ENCODE data around the gene WWC2. TPM values are rescaled to one million over a fixed set of nuclear protein-coding genes. Genes with fewer than 3 reads are reported as not detected.
A peak's percentile ranks its signal among the peaks of the same experiment; 100 is the strongest.

Gene WWC2
- total and polyA plus RNA-seq, 2 experiments from 2014 or later, result 19.3 to 24.7 TPM

DNA sequence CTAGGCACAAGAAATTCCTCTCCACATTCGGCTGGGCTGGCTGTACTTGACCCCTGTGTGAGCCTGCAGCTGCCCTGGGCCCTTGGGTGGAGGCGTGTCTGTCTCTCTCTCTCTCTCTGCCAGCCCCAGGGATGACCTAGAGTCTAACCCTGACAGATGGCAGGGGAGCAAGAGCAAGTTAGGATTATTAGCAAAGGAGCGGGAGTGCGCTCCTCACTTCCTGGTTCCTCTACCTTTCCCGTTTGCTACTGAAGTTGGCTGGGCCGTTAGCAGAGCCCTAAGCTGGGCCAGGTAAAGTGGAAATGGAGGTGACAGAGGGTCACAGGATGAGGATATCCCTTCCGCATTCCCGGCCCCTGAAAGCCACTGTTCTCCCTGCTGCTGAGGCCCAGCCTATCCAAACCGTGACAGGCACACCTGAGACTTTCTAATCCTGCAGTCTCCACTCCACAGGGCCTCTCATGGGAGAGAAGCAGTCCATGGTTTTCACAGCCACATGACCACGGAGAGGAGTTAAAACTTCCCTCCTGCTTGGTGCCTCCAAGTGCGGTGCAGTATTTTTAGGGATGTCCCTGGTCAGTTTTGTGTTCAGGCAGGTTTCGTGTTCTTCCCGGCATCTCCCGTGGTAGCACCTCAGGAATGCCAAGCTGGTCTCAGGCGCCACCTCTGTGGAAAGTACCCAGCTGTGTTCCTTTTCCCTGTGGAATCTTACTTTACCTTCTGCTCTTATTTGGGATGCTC, 141.7 kb downstream of the WWC2 start:
- Histone ChIP-seq H3K36me3 (replicated peaks; ENCODE audit: insufficient read depth, low read depth) (no peaks in the 10 kb centered on the region), H4K20me1 (ENCODE audit: insufficient read depth, poor library complexity, severe bottlenecking) (no peaks in the 10 kb centered on the region), H3K27ac (peak overlapping the region; percentile 14), H3K9me3 (ENCODE audit: low read depth) (no peaks in the 10 kb centered on the region), H3K9me2 (replicated peaks; ENCODE audit: insufficient read depth) (no peaks in the 10 kb centered on the region), H3K27me3 (no peaks in the 10 kb centered on the region), H3K4me1 (ENCODE audit: insufficient read depth) (peaks cover 13% of the 10 kb centered on the region), H2AFZ (no peak overlapping the region), H3K4me3 (no peak overlapping the region), H3K4me2 (no peak overlapping the region), H3K79me2 (no peaks in the 10 kb centered on the region)
- DNase-seq (ENCODE audit: low spot score), result no peak
- 73% methylated on average over 15 of the region's 15 CpGs for WGBS (ENCODE audit: low lambda C conversion rate, missing lambda C conversion rate)
- TF ChIP-seq EZH2 (IDR thresholded peaks at IDR 0.05; ENCODE audit: borderline replicate concordance), result no peak
- no peak for TF ChIP-seq EZH2phosphoT487 (IDR thresholded peaks at IDR 0.05; ENCODE audit: low read depth, severe bottlenecking, unreplicated experiment)
- TF ChIP-seq, protein P1, sequence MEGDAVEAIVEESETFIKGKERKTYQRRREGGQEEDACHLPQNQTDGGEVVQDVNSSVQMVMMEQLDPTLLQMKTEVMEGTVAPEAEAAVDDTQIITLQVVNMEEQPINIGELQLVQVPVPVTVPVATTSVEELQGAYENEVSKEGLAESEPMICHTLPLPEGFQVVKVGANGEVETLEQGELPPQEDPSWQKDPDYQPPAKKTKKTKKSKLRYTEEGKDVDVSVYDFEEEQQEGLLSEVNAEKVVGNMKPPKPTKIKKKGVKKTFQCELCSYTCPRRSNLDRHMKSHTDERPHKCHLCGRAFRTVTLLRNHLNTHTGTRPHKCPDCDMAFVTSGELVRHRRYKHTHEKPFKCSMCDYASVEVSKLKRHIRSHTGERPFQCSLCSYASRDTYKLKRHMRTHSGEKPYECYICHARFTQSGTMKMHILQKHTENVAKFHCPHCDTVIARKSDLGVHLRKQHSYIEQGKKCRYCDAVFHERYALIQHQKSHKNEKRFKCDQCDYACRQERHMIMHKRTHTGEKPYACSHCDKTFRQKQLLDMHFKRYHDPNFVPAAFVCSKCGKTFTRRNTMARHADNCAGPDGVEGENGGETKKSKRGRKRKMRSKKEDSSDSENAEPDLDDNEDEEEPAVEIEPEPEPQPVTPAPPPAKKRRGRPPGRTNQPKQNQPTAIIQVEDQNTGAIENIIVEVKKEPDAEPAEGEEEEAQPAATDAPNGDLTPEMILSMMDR (IDR thresholded peaks at IDR 0.05; ENCODE audit: poor library complexity), result no peak

DNA sequence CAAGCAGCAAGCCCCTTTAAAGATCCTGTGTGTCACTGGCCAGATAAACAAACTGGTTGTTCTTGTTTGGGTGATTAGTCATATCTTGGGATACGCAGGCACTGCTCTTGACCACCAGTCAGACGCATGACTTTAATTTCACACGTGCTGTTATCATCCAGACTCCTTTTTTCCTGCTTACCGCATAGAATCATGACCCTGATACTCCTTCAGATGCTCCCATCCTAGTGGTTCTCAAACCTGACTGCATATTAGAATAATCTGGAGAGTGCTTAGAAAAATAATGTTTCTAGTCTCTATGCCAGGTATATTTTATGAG, 142.2 kb downstream of the WWC2 start:
- Histone ChIP-seq H3K27me3 (no peaks in the 10 kb centered on the region), H4K20me1 (ENCODE audit: insufficient read depth, poor library complexity, severe bottlenecking) (no peaks in the 10 kb centered on the region), H3K79me2 (no peaks in the 10 kb centered on the region), H3K9me2 (replicated peaks; ENCODE audit: insufficient read depth) (no peaks in the 10 kb centered on the region), H3K27ac (peak overlapping the region; percentile 14), H2AFZ (no peak overlapping the region), H3K4me3 (no peak overlapping the region), H3K4me2 (no peak overlapping the region), H3K36me3 (replicated peaks; ENCODE audit: insufficient read depth, low read depth) (no peaks in the 10 kb centered on the region), H3K4me1 (ENCODE audit: insufficient read depth) (peaks cover 13% of the 10 kb centered on the region), H3K9me3 (ENCODE audit: low read depth) (no peaks in the 10 kb centered on the region)
- WGBS (ENCODE audit: low lambda C conversion rate, missing lambda C conversion rate), result 52% methylated on average over 4 of the region's 4 CpGs
- DNase-seq (ENCODE audit: low spot score), result peak; percentile 22
- TF ChIP-seq, protein P1 (IDR thresholded peaks at IDR 0.05; ENCODE audit: poor library complexity), result no peak
- TF ChIP-seq EZH2 (IDR thresholded peaks at IDR 0.05; ENCODE audit: borderline replicate concordance), result no peak
- no peak for TF ChIP-seq EZH2phosphoT487 (IDR thresholded peaks at IDR 0.05; ENCODE audit: low read depth, severe bottlenecking, unreplicated experiment)

DNA sequence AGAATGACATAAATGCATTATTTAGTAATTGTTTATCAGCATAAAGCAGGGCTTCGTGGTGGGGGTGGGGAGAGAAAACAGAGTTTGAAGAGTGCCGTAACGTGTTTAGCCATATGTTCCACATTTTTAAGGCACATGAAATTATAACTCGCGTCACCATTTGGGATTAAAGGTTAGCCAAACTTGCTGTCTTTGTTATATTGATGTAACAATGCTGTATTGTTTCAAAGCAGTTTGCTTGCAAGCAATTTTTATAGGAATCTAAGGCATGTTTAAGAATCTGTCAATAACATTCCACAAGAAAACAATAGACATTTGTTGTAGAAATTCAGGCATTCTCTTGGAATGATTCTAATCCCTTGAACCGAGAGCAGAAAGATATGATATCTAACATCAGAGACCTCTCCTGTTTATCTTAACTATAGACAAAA, 142.7 kb downstream of the WWC2 start:
- H3K4me3 ChIP-seq, result no peak overlapping the region
- peaks cover 13% of the 10 kb centered on the region for H3K4me1 ChIP-seq (ENCODE audit: insufficient read depth)
- H3K9me3 ChIP-seq (ENCODE audit: low read depth), result no peaks in the 10 kb centered on the region
- TF ChIP-seq, protein P1 (IDR thresholded peaks at IDR 0.05; ENCODE audit: poor library complexity), result no peak
- TF ChIP-seq EZH2phosphoT487 (IDR thresholded peaks at IDR 0.05; ENCODE audit: low read depth, severe bottlenecking, unreplicated experiment) (no peak), EZH2 (IDR thresholded peaks at IDR 0.05; ENCODE audit: borderline replicate concordance) (no peak)
- H3K27ac ChIP-seq, result peak overlapping the region; percentile 11
- H3K4me2 ChIP-seq, result no peak overlapping the region
- H4K20me1 ChIP-seq (ENCODE audit: insufficient read depth, poor library complexity, severe bottlenecking), result no peaks in the 10 kb centered on the region
- H3K79me2 ChIP-seq, result no peaks in the 10 kb centered on the region
- H3K27me3 ChIP-seq, result no peaks in the 10 kb centered on the region
- H3K36me3 ChIP-seq (replicated peaks; ENCODE audit: insufficient read depth, low read depth), result no peaks in the 10 kb centered on the region
- 67% methylated on average over 6 of the region's 6 CpGs for WGBS (ENCODE audit: low lambda C conversion rate, missing lambda C conversion rate)
- no peaks in the 10 kb centered on the region for H3K9me2 ChIP-seq (replicated peaks; ENCODE audit: insufficient read depth)
- no peak overlapping the region for H2AFZ ChIP-seq
- DNase-seq (ENCODE audit: low spot score), result no peak
